HTERT RPE-1 (cell line): Measurements from ENCODE around the gene ATP6V0C.
"Not testable (repeated sequence)": the region's sequence is repeated elsewhere in the genome, so short reads cannot be mapped to it uniquely, and the experiment has no call there.

Source experiments
- in situ Hi-C: fragments of 300-500 bp; cut with MboI; formaldehyde crosslinking; loops from 4 replicates; pipeline ENCODE4 v1.14.3; 2020; ENCODE audit warnings: low sequenced_read_pairs

Gene ATP6V0C

GRCh38 chr16:2527071-2527783, 13.5 kb downstream of the ATP6V0C start:
- in situ Hi-C loops, result no loop called here

- in situ Hi-C loops, result no loop called here
These were observed 14.0 kb downstream of the ATP6V0C start for GRCh38 chr16:2527784-2528100.

GRCh38 chr16:2528161-2529060, 14.7 kb downstream of the ATP6V0C start:
- in situ Hi-C loops, result no loop called here

GRCh38 chr16:2529061-2529931, 15.5 kb downstream of the ATP6V0C start:
- in situ Hi-C loops, result no loop called here

- in situ Hi-C loops, result no loop called here
These were observed 16.3 kb downstream of the ATP6V0C start for GRCh38 chr16:2529961-2530628.

GRCh38 chr16:2530629-2531318, 17.0 kb downstream of the ATP6V0C start:
- in situ Hi-C loops, result no loop called here

- in situ Hi-C loops, result no loop called here
These were observed 17.6 kb downstream of the ATP6V0C start, which contains the start of gene CEMP1 for GRCh38 chr16:2531371-2531695. Gene CEMP1 (minus strand): TSS chr16:2531408. CDS start chr16:2531073, 335 bp downstream.

GRCh38 chr16:2531696-2532493, 18.1 kb downstream of the ATP6V0C start:
- in situ Hi-C loops, result no loop called here

- in situ Hi-C loops, result no loop called here
These were observed 18.9 kb downstream of the ATP6V0C start for GRCh38 chr16:2532494-2533141.

GRCh38 chr16:2533142-2533755, 19.5 kb downstream of the ATP6V0C start:
- in situ Hi-C loops, result not testable (repeated sequence)

GRCh38 chr16:2533912-2534311, 20.2 kb downstream of the ATP6V0C start:
- in situ Hi-C loops, result no loop called here

GRCh38 chr16:2534335-2534734, 20.6 kb downstream of the ATP6V0C start:
- in situ Hi-C loops, result not testable (repeated sequence)

- in situ Hi-C loops, result no loop called here
These were observed 21.9 kb downstream of the ATP6V0C start for GRCh38 chr16:2535625-2536013.

GRCh38 chr16:2537451-2538379, 24.0 kb downstream of the ATP6V0C start, which contains the start of gene PDPK1:
Gene PDPK1 (plus strand): TSS chr16:2538021. CDS start chr16:2538113, 92 bp downstream.
- in situ Hi-C loops, result no loop called here

GRCh38 chr16:2539192-2539844, 25.6 kb downstream of the ATP6V0C start:
- in situ Hi-C loops, result not testable (repeated sequence)

GRCh38 chr16:2539845-2540458, 26.2 kb downstream of the ATP6V0C start:
- in situ Hi-C loops, result not testable (repeated sequence)
